OCI-LY7 (cell line): ENCODE data around the gene CNTN5. TPM values are rescaled to one million over a fixed set of nuclear protein-coding genes. Genes with fewer than 3 reads are reported as not detected.

ENCODE experiments used
- BruUV-seq: library from RNA; stranded (reverse); fragments of 400-500 nt; replicated peaks from 2 replicates; lab custom pipeline; 2021; lab: Mats Ljungman, UMichigan
- CTCF ChIA-PET: fragments of 300-600 bp; sonication (Branson Sonifier 250); formaldehyde crosslinking; loops from one replicate; lab custom pipeline; 2022; ENCODE audit warnings: antibody characterized with exemption; ENCODE audit not compliant: unreplicated experiment; lab: Charles Lee
- POLR2A ChIA-PET: fragments of 300-600 bp; sonication (Branson Sonifier 250); formaldehyde crosslinking; loops from one replicate; lab custom pipeline; 2022; ENCODE audit warnings: antibody characterized with exemption; lab: Charles Lee
- DNase-seq: peaks from one replicate; pipeline ENCODE4 v3.0.0-alpha.2; 2015; ENCODE audit warnings: low spot score
- H2AFZ ChIP-seq: fragments of 200-600 bp; sonication (generic), shearing (Covaris generic); 2 replicates; pipeline ENCODE4 v1.6.1; 2014; ENCODE audit warnings: mild to moderate bottlenecking, antibody characterized with exemption, low read length, moderate library complexity
- H3K27ac ChIP-seq: fragments of 200-600 bp; sonication (generic); 2 replicates; pipeline ENCODE4 v1.5.1; 2014; ENCODE audit warnings: mixed run types, low read depth, mild to moderate bottlenecking, moderate library complexity, low read length, inconsistent platforms; ENCODE audit not compliant: poor library complexity, severe bottlenecking
- H3K36me3 ChIP-seq: fragments of 200-600 bp; sonication (generic); 2 replicates; pipeline ENCODE4 v1.6.1; 2014; ENCODE audit warnings: mild to moderate bottlenecking, antibody characterized with exemption, low read length, moderate library complexity, mixed read lengths; ENCODE audit not compliant: insufficient read depth
- H3K4me1 ChIP-seq: fragments of 200-600 bp; sonication (generic); 2 replicates; pipeline ENCODE4 v1.5.1; 2014; ENCODE audit warnings: mild to moderate bottlenecking, low read length; ENCODE audit not compliant: insufficient read depth, poor library complexity, severe bottlenecking
- H3K4me2 ChIP-seq: fragments of 200-600 bp; sonication (generic); 2 replicates; pipeline ENCODE4 v1.6.1; 2014; ENCODE audit warnings: mild to moderate bottlenecking, low read length
- H3K4me3 ChIP-seq: fragments of 200-600 bp; sonication (generic); 2 replicates; pipeline ENCODE4 v1.5.1; 2014; ENCODE audit warnings: mild to moderate bottlenecking, low read depth, low read length; ENCODE audit not compliant: poor library complexity, severe bottlenecking
- H3K79me2 ChIP-seq: fragments of 200-600 bp; sonication (generic); 2 replicates; pipeline ENCODE4 v1.6.1; 2016; ENCODE audit warnings: low read depth, mild to moderate bottlenecking, low read length, moderate library complexity, mixed read lengths; ENCODE audit not compliant: insufficient read depth
- H3K9me2 ChIP-seq: fragments of 200-600 bp; sonication (generic); 2 replicates; pipeline ENCODE4 v1.6.1; 2016; ENCODE audit warnings: mild to moderate bottlenecking, low read length, mixed read lengths; ENCODE audit not compliant: insufficient read depth
- H3K9me3 ChIP-seq: fragments of 200-600 bp; sonication (generic); 2 replicates; pipeline ENCODE4 v1.6.1; 2014; ENCODE audit warnings: mild to moderate bottlenecking, mixed run types, low read length, mixed read lengths
- H4K20me1 ChIP-seq: fragments of 200-600 bp; sonication (generic); 2 replicates; pipeline ENCODE4 v1.6.1; 2014; ENCODE audit warnings: mild to moderate bottlenecking, antibody characterized with exemption, low read length, moderate library complexity, mixed read lengths; ENCODE audit not compliant: insufficient read depth
- CTCF ChIP-seq: fragments of 200-600 bp; sonication (generic); conservative IDR thresholded peaks from 2 replicates; pipeline ENCODE4 v1.5.1; 2014; ENCODE audit warnings: mild to moderate bottlenecking, antibody characterized with exemption, low read length, moderate library complexity, mixed read lengths
- EZH2phosphoT487 ChIP-seq: fragments of 200-600 bp; sonication (generic); IDR thresholded peaks from 2 replicates; pipeline ENCODE4 v1.6.1; 2018; ENCODE audit warnings: low read depth, borderline replicate concordance, mild to moderate bottlenecking, mixed run types, antibody characterized with exemption, low read length, moderate library complexity, mixed read lengths
- intact Hi-C: fragments of 100-400 bp; cut with micrococcal nuclease; formaldehyde crosslinking; loops from one replicate; pipeline ENCODE4 v1.10.0; 2022; ENCODE audit not compliant: unreplicated experiment
- total RNA-seq, 2 experiments: library from RNA; depleted of rRNA in 1 of 2; stranded (reverse); fragments of >200 nt in 1 of 2; shearing (Covaris generic) in 1 of 2; gene quantifications; 2 replicates each; pipeline ENCODE4 v1.2.3, GENCODE V29; 2014 to 2022

Gene CNTN5
- total RNA-seq, 2 experiments from 2014 or later = not detected

GRCh38 chr11:100328626-100329340, 1308.0 kb downstream of the CNTN5 start:
- Histone ChIP-seq H3K4me1 (no peaks in the 10 kb centered on the region), H3K79me2 (no peaks in the 10 kb centered on the region), H3K4me3 (no peak overlapping the region), H3K36me3 (no peaks in the 10 kb centered on the region), H2AFZ (no peak overlapping the region), H3K4me2 (no peak overlapping the region), H4K20me1 (no peaks in the 10 kb centered on the region), H3K27ac (no peak overlapping the region), H3K9me3 (no peaks in the 10 kb centered on the region), H3K9me2 (no peaks in the 10 kb centered on the region)
- BruUV-seq = no TSS peak
- POLR2A ChIA-PET = no interaction called here
- CTCF ChIA-PET = no interaction called here
- intact Hi-C loops = no loop called here
- no peak for TF ChIP-seq EZH2phosphoT487
- TF ChIP-seq CTCF = no peak
- no peak for DNase-seq

- no peaks in the 10 kb centered on the region for H3K9me3 ChIP-seq
- H2AFZ ChIP-seq = no peak overlapping the region
- no peak overlapping the region for H3K27ac ChIP-seq
- CTCF ChIA-PET = no interaction called here
- no TSS peak for BruUV-seq
- H3K4me1 ChIP-seq = no peaks in the 10 kb centered on the region
- no peak overlapping the region for H3K4me3 ChIP-seq
- no peak for TF ChIP-seq EZH2phosphoT487
- TF ChIP-seq CTCF = no peak
- POLR2A ChIA-PET = no interaction called here
- no peaks in the 10 kb centered on the region for H3K79me2 ChIP-seq
- no peaks in the 10 kb centered on the region for H3K36me3 ChIP-seq
- DNase-seq = no peak
- intact Hi-C loops = no loop called here
- H3K9me2 ChIP-seq = no peaks in the 10 kb centered on the region
- no peaks in the 10 kb centered on the region for H4K20me1 ChIP-seq
- H3K4me2 ChIP-seq = no peak overlapping the region
Observed at GRCh38 chr11:100329352-100329751, 1308.6 kb downstream of the CNTN5 start.

DNA sequence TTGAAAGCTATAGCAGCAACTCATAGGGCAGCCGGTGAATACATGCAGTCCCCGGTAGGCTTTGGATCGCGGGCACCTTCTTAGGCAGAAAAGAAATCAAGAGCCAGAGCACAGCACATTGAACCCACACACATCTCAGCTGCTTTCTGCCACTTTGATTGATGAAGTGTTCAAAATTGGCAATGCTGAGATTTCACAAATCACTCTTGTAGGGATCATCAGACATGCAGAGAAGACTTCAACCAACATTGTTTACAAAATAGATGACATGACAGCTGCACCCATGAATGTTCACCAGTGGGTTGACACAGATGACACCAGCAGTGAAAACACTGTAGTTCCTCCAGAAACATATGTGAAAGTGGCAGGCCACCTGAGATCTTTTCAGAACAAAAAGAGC, 1316.1 kb downstream of the CNTN5 start:
- ChIA-PET CTCF (no interaction called here), POLR2A (no interaction called here)
- Histone ChIP-seq H3K36me3 (no peaks in the 10 kb centered on the region), H3K4me1 (no peaks in the 10 kb centered on the region), H2AFZ (no peak overlapping the region), H3K4me3 (no peak overlapping the region), H4K20me1 (no peaks in the 10 kb centered on the region), H3K27ac (no peak overlapping the region), H3K4me2 (no peak overlapping the region), H3K79me2 (no peaks in the 10 kb centered on the region), H3K9me2 (no peaks in the 10 kb centered on the region), H3K9me3 (no peaks in the 10 kb centered on the region)
- no peak for DNase-seq
- TF ChIP-seq EZH2phosphoT487 (no peak), CTCF (no peak)
- intact Hi-C loops = no loop called here
- no TSS peak for BruUV-seq
